HAP-1 (cell line): ENCODE results near the gene HRH3.

Experiments
- DNase-seq, 2 experiments: peaks; one replicate each; pipeline ENCODE4 v3.0.0-alpha.2; 2016 to 2020; ENCODE audit warnings: low spot score in 2 of 2
- H3K27me3 ChIP-seq: fragments of 250-450 bp; sonication (Bioruptor Pico); 2 replicates; pipeline ENCODE4 v1.5.1; 2020; ENCODE audit warnings: low read depth, mild to moderate bottlenecking, moderate library complexity
- H3K36me3 ChIP-seq: fragments of 250-450 bp; sonication (Bioruptor Pico); replicated peaks from 2 replicates; pipeline ENCODE4 v1.5.1; 2020; ENCODE audit warnings: mild to moderate bottlenecking
- H3K4me1 ChIP-seq: fragments of 250-450 bp; sonication (Bioruptor Pico); 2 replicates; pipeline ENCODE4 v1.5.1; 2020; ENCODE audit warnings: mild to moderate bottlenecking
- H3K4me3 ChIP-seq: fragments of 250-450 bp; sonication (Bioruptor Pico); 2 replicates; pipeline ENCODE4 v1.5.1; 2020; ENCODE audit warnings: mild to moderate bottlenecking, moderate library complexity
- H3K9me3 ChIP-seq: fragments of 250-450 bp; sonication (Bioruptor Pico); 2 replicates; pipeline ENCODE4 v1.5.1; 2020; ENCODE audit warnings: mild to moderate bottlenecking, moderate library complexity
- in situ Hi-C: fragments of 300-500 bp; cut with MboI; formaldehyde crosslinking; loops from 3 replicates; pipeline ENCODE4 v1.14.3; 2020; ENCODE audit warnings: low sequenced_read_pairs, inconsistent platforms, mixed read lengths

The HRH3 gene

GRCh38 chr20:62198931-62199330 lies 21.1 kb downstream of the HRH3 start:
- no peak overlapping the region for H3K4me3 ChIP-seq
- no peak for DNase-seq
- no peaks in the 10 kb centered on the region for H3K27me3 ChIP-seq
- H3K4me1 ChIP-seq: no peaks in the 10 kb centered on the region
- in situ Hi-C loops: no loop called here
- peaks cover 53% of the 10 kb centered on the region for H3K36me3 ChIP-seq
- H3K9me3 ChIP-seq: no peaks in the 10 kb centered on the region

- Histone ChIP-seq H3K4me1 (no peaks in the 10 kb centered on the region), H3K4me3 (no peak overlapping the region), H3K27me3 (no peaks in the 10 kb centered on the region), H3K36me3 (peaks cover 56% of the 10 kb centered on the region), H3K9me3 (no peaks in the 10 kb centered on the region)
- no peak for DNase-seq
- in situ Hi-C loops: no loop called here
Observed at GRCh38 chr20:62198496-62198895, 21.6 kb downstream of the HRH3 start.

GRCh38 chr20:62197801-62198200 lies 22.3 kb downstream of the HRH3 start:
- no peaks in the 10 kb centered on the region for H3K27me3 ChIP-seq
- no peaks in the 10 kb centered on the region for H3K9me3 ChIP-seq
- H3K4me1 ChIP-seq: no peaks in the 10 kb centered on the region
- in situ Hi-C loops: no loop called here
- DNase-seq: no peak
- no peak overlapping the region for H3K4me3 ChIP-seq
- H3K36me3 ChIP-seq: peaks cover 54% of the 10 kb centered on the region

GRCh38 chr20:62197311-62197710 lies 22.8 kb downstream of the HRH3 start:
- DNase-seq: no peak
- peaks cover 53% of the 10 kb centered on the region for H3K36me3 ChIP-seq
- no peaks in the 10 kb centered on the region for H3K27me3 ChIP-seq
- no peak overlapping the region for H3K4me3 ChIP-seq
- in situ Hi-C loops: no loop called here
- H3K9me3 ChIP-seq: no peaks in the 10 kb centered on the region
- H3K4me1 ChIP-seq: no peaks in the 10 kb centered on the region

GRCh38 chr20:62196286-62196685 lies 23.8 kb downstream of the HRH3 start:
- Histone ChIP-seq H3K4me1 (no peaks in the 10 kb centered on the region), H3K36me3 (peaks cover 45% of the 10 kb centered on the region), H3K4me3 (no peak overlapping the region), H3K9me3 (no peaks in the 10 kb centered on the region), H3K27me3 (no peaks in the 10 kb centered on the region)
- in situ Hi-C loops: no loop called here
- DNase-seq: no peak

- no peak overlapping the region for H3K4me3 ChIP-seq
- H3K27me3 ChIP-seq: no peaks in the 10 kb centered on the region
- no peak for DNase-seq
- peaks cover 41% of the 10 kb centered on the region for H3K36me3 ChIP-seq
- no peaks in the 10 kb centered on the region for H3K4me1 ChIP-seq
- in situ Hi-C loops: no loop called here
- H3K9me3 ChIP-seq: no peaks in the 10 kb centered on the region
Observed at GRCh38 chr20:62195736-62196135, 24.3 kb downstream of the HRH3 start.

GRCh38 chr20:62195075-62195405 lies 25.0 kb downstream of the HRH3 start:
- Histone ChIP-seq H3K4me3 (no peak overlapping the region), H3K36me3 (peaks cover 34% of the 10 kb centered on the region), H3K4me1 (no peaks in the 10 kb centered on the region), H3K9me3 (no peaks in the 10 kb centered on the region), H3K27me3 (no peaks in the 10 kb centered on the region)
- in situ Hi-C loops: no loop called here
- no peak for DNase-seq

- H3K27me3 ChIP-seq: no peaks in the 10 kb centered on the region
- no peak overlapping the region for H3K4me3 ChIP-seq
- H3K36me3 ChIP-seq: peaks cover 24% of the 10 kb centered on the region
- in situ Hi-C loops: no loop called here
- no peaks in the 10 kb centered on the region for H3K9me3 ChIP-seq
- no peak for DNase-seq
- no peaks in the 10 kb centered on the region for H3K4me1 ChIP-seq
Observed at GRCh38 chr20:62193079-62194025, 26.7 kb downstream of the HRH3 start.

- no peak overlapping the region for H3K4me3 ChIP-seq
- in situ Hi-C loops: no loop called here
- no peaks in the 10 kb centered on the region for H3K9me3 ChIP-seq
- no peaks in the 10 kb centered on the region for H3K4me1 ChIP-seq
- H3K27me3 ChIP-seq: no peaks in the 10 kb centered on the region
- H3K36me3 ChIP-seq: peaks cover 17% of the 10 kb centered on the region
- DNase-seq: no peak
Observed at GRCh38 chr20:62192635-62193034, 27.4 kb downstream of the HRH3 start.

- no peaks in the 10 kb centered on the region for H3K27me3 ChIP-seq
- in situ Hi-C loops: no loop called here
- peaks cover 15% of the 10 kb centered on the region for H3K36me3 ChIP-seq
- H3K4me3 ChIP-seq: no peak overlapping the region
- H3K9me3 ChIP-seq: no peaks in the 10 kb centered on the region
- no peaks in the 10 kb centered on the region for H3K4me1 ChIP-seq
- no peak for DNase-seq
Observed at GRCh38 chr20:62191781-62192559, 28.1 kb downstream of the HRH3 start.

- H3K27me3 ChIP-seq: no peaks in the 10 kb centered on the region
- no peak overlapping the region for H3K4me3 ChIP-seq
- no peak for DNase-seq
- in situ Hi-C loops: no loop called here
- peaks cover 15% of the 10 kb centered on the region for H3K36me3 ChIP-seq
- no peaks in the 10 kb centered on the region for H3K9me3 ChIP-seq
- no peaks in the 10 kb centered on the region for H3K4me1 ChIP-seq
Observed at GRCh38 chr20:62190639-62191411, 29.3 kb downstream of the HRH3 start.

- no peaks in the 10 kb centered on the region; the same call in 1 of the 2 replicates for H3K4me1 ChIP-seq
- in situ Hi-C loops: no loop called here
- no peak for DNase-seq
- no peaks in the 10 kb centered on the region for H3K27me3 ChIP-seq
- H3K9me3 ChIP-seq: no peaks in the 10 kb centered on the region
- H3K36me3 ChIP-seq: peaks cover 8% of the 10 kb centered on the region
- no peak overlapping the region for H3K4me3 ChIP-seq
Observed at GRCh38 chr20:62186887-62187866, 32.9 kb downstream of the HRH3 start.

GRCh38 chr20:62186096-62186426 lies 34.0 kb downstream of the HRH3 start:
- peaks cover 9% of the 10 kb centered on the region for H3K4me1 ChIP-seq
- no peaks in the 10 kb centered on the region for H3K9me3 ChIP-seq
- H3K36me3 ChIP-seq: peaks cover 10% of the 10 kb centered on the region
- DNase-seq: no peak
- in situ Hi-C loops: no loop called here
- H3K27me3 ChIP-seq: no peaks in the 10 kb centered on the region
- no peak overlapping the region for H3K4me3 ChIP-seq
